HepG2 (cell line): ENCODE data around the gene PDLIM7.

Experiments used
- ARNT ChIP-seq: fragments of 450-650 bp; IDR thresholded peaks from 2 replicates; pipeline ENCODE4 v1.6.1; 2017
- CBX5 ChIP-seq: sonication (generic); formaldehyde crosslinking; IDR thresholded peaks from 2 replicates; pipeline ENCODE4 v1.4.0; 2020; ENCODE audit warnings: missing genetic modification reagents, borderline replicate concordance
- ESRRA ChIP-seq: sonication (generic); formaldehyde crosslinking; IDR thresholded peaks from 2 replicates; pipeline ENCODE4 v1.5.1; 2020; ENCODE audit warnings: mild to moderate bottlenecking, low read depth, missing genetic modification reagents
- JDP2 ChIP-seq: sonication (generic); formaldehyde crosslinking; IDR thresholded peaks from 2 replicates; pipeline ENCODE4 v1.8.1; 2022; ENCODE audit warnings: missing genetic modification reagents, borderline replicate concordance
- POLR2A ChIP-seq, 2 experiments: IDR thresholded peaks; 2 replicates each; pipeline ENCODE4 v1.6.1; 2011; ENCODE audit warnings: low read depth in 2 of 2, low read length in 2 of 2, mild to moderate bottlenecking in 1 of 2, moderate library complexity in 1 of 2; ENCODE audit not compliant: insufficient read depth in 1 of 2
- RXRB ChIP-seq: IDR thresholded peaks from 2 replicates; pipeline ENCODE4 v1.6.1; 2016; ENCODE audit warnings: borderline replicate concordance, missing genetic modification reagents, missing compliant biosample characterization
- SIX4 ChIP-seq: sonication (generic); formaldehyde crosslinking; IDR thresholded peaks from 2 replicates; pipeline ENCODE4 v1.4.0; 2020; ENCODE audit warnings: missing genetic modification reagents
- ZBTB21 ChIP-seq: sonication (generic); formaldehyde crosslinking; IDR thresholded peaks from 2 replicates; pipeline ENCODE4 v1.4.0; 2020; ENCODE audit warnings: missing genetic modification reagents
- ZNF766 ChIP-seq: sonication (generic); formaldehyde crosslinking; IDR thresholded peaks from 2 replicates; pipeline ENCODE4 v1.5.0; 2020; ENCODE audit warnings: missing genetic modification reagents, borderline replicate concordance
- TF ChIP-seq, protein P1 (sequence below): IDR thresholded peaks from 2 replicates; pipeline ENCODE4 v1.6.1; 2012; ENCODE audit warnings: low read length, improper control_type of control experiment
- TF ChIP-seq, protein P2 (sequence below): sonication (generic); formaldehyde crosslinking; IDR thresholded peaks from 2 replicates; pipeline ENCODE4 v1.4.0; 2020; ENCODE audit warnings: missing genetic modification reagents, mild to moderate bottlenecking, borderline replicate concordance
- TF ChIP-seq, protein P3 (sequence below): sonication (generic); formaldehyde crosslinking; IDR thresholded peaks from 2 replicates; pipeline ENCODE4 v1.4.0; 2020; ENCODE audit warnings: missing genetic modification reagents
- TF ChIP-seq, protein P4 (sequence below): IDR thresholded peaks from 2 replicates; pipeline ENCODE4 v1.6.1; 2012; ENCODE audit warnings: inconsistent platforms

DNA sequence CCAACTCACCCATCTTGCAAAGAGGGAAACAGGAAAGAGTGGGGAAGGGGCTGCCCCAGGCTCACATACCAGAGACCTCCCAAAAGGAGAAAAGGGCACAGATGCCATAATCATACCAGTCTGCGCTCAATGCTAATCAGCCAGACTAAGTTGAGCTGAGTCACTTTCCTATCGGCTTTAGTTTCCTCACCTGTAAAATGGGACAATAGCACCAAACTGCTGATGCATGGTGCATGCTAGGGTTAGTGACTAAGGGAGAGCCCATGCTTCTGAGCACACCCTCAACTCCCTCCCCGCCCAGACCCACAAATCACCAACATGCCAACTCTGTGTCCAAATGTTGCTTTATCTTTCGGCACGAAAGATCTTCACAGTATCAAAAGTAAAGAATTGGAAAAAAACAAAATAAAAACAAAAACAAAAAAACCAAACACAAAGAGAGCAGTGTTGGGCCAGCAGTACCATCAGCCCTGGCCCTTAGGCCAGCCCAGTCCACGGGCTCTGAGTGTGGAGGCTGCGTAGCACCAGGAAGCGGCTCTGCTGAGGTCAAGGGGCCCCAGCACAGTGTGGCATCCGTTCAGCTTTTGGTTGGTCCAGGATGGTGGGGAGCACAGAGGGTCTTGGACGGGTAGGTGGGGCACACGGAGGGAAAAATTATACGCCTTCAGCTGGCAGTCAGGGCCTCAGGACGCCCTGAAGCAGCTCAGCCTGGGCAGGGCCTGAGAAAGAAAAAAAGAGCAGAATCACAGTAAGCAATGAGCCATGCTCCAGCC lies 22.2 kb upstream of the PDLIM7 start:
- no peak for TF ChIP-seq CBX5 (CRISPR knock-in tag)
- no peak for TF ChIP-seq ZNF766 (CRISPR knock-in tag)
- TF ChIP-seq RXRB (CRISPR knock-in tag) = no peak
- TF ChIP-seq, protein P1, sequence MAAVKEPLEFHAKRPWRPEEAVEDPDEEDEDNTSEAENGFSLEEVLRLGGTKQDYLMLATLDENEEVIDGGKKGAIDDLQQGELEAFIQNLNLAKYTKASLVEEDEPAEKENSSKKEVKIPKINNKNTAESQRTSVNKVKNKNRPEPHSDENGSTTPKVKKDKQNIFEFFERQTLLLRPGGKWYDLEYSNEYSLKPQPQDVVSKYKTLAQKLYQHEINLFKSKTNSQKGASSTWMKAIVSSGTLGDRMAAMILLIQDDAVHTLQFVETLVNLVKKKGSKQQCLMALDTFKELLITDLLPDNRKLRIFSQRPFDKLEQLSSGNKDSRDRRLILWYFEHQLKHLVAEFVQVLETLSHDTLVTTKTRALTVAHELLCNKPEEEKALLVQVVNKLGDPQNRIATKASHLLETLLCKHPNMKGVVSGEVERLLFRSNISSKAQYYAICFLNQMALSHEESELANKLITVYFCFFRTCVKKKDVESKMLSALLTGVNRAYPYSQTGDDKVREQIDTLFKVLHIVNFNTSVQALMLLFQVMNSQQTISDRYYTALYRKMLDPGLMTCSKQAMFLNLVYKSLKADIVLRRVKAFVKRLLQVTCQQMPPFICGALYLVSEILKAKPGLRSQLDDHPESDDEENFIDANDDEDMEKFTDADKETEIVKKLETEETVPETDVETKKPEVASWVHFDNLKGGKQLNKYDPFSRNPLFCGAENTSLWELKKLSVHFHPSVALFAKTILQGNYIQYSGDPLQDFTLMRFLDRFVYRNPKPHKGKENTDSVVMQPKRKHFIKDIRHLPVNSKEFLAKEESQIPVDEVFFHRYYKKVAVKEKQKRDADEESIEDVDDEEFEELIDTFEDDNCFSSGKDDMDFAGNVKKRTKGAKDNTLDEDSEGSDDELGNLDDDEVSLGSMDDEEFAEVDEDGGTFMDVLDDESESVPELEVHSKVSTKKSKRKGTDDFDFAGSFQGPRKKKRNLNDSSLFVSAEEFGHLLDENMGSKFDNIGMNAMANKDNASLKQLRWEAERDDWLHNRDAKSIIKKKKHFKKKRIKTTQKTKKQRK = no peak
- TF ChIP-seq, protein P2, sequence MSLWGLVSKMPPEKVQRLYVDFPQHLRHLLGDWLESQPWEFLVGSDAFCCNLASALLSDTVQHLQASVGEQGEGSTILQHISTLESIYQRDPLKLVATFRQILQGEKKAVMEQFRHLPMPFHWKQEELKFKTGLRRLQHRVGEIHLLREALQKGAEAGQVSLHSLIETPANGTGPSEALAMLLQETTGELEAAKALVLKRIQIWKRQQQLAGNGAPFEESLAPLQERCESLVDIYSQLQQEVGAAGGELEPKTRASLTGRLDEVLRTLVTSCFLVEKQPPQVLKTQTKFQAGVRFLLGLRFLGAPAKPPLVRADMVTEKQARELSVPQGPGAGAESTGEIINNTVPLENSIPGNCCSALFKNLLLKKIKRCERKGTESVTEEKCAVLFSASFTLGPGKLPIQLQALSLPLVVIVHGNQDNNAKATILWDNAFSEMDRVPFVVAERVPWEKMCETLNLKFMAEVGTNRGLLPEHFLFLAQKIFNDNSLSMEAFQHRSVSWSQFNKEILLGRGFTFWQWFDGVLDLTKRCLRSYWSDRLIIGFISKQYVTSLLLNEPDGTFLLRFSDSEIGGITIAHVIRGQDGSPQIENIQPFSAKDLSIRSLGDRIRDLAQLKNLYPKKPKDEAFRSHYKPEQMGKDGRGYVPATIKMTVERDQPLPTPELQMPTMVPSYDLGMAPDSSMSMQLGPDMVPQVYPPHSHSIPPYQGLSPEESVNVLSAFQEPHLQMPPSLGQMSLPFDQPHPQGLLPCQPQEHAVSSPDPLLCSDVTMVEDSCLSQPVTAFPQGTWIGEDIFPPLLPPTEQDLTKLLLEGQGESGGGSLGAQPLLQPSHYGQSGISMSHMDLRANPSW (CRISPR knock-in tag) = no peak
- no peak for TF ChIP-seq POLR2A (IDR thresholded peaks at IDR 0.05; ENCODE audit: insufficient read depth in 1 of 2, low read depth in 2 of 2, low read length in 2 of 2)
- TF ChIP-seq JDP2 (CRISPR knock-in tag) = no peak
- TF ChIP-seq ARNT = no peak
- TF ChIP-seq ESRRA = no peak
- TF ChIP-seq SIX4 (CRISPR knock-in tag) = no peak
- TF ChIP-seq, protein P3, sequence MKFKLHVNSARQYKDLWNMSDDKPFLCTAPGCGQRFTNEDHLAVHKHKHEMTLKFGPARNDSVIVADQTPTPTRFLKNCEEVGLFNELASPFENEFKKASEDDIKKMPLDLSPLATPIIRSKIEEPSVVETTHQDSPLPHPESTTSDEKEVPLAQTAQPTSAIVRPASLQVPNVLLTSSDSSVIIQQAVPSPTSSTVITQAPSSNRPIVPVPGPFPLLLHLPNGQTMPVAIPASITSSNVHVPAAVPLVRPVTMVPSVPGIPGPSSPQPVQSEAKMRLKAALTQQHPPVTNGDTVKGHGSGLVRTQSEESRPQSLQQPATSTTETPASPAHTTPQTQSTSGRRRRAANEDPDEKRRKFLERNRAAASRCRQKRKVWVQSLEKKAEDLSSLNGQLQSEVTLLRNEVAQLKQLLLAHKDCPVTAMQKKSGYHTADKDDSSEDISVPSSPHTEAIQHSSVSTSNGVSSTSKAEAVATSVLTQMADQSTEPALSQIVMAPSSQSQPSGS = no peak
- no peak for TF ChIP-seq ZBTB21 (CRISPR knock-in tag)
- TF ChIP-seq, protein P4, sequence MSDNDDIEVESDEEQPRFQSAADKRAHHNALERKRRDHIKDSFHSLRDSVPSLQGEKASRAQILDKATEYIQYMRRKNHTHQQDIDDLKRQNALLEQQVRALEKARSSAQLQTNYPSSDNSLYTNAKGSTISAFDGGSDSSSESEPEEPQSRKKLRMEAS = no peak
